MM.1S (cell line): ENCODE measurements around the gene CEBPZOS.

Experiments
- DNase-seq: peaks from one replicate; pipeline ENCODE4 v3.0.0-alpha.2; 2015
- H2AFZ ChIP-seq: fragments of 300-600 bp; sonication (generic); 2 replicates; pipeline ENCODE4 v1.6.0; 2016; ENCODE audit warnings: antibody characterized with exemption, low read length
- H3F3A ChIP-seq: fragments of 300-600 bp; sonication (generic); 2 replicates; pipeline ENCODE4 v1.6.1; 2016; ENCODE audit warnings: mild to moderate bottlenecking, antibody characterized with exemption, low read length, moderate library complexity, mixed read lengths; ENCODE audit not compliant: insufficient read depth
- H3K27ac ChIP-seq: fragments of 300-600 bp; sonication (generic); 2 replicates; pipeline ENCODE4 v1.5.1; 2016; ENCODE audit warnings: mild to moderate bottlenecking, low read length
- H3K27me3 ChIP-seq: fragments of 300-600 bp; sonication (generic); replicated peaks from 2 replicates; pipeline ENCODE4 v1.6.0; 2016; ENCODE audit warnings: low read length; ENCODE audit not compliant: insufficient read depth
- H3K36me3 ChIP-seq: fragments of 300-600 bp; sonication (generic); replicated peaks from 2 replicates; pipeline ENCODE4 v1.6.1; 2016; ENCODE audit warnings: mild to moderate bottlenecking, low read length, mixed read lengths; ENCODE audit not compliant: insufficient read depth
- H3K4me1 ChIP-seq: fragments of 300-600 bp; sonication (generic); 2 replicates; pipeline ENCODE4 v1.6.1; 2016; ENCODE audit warnings: low read length, mixed read lengths
- H3K4me2 ChIP-seq: fragments of 300-600 bp; sonication (generic); 2 replicates; pipeline ENCODE4 v1.6.0; 2016; ENCODE audit warnings: low read depth, low read length
- H3K4me3 ChIP-seq: fragments of 300-600 bp; sonication (generic); 2 replicates; pipeline ENCODE4 v1.5.1; 2016; ENCODE audit warnings: low read length, mixed read lengths
- H3K79me2 ChIP-seq: fragments of 300-600 bp; sonication (generic); 2 replicates; pipeline ENCODE4 v1.6.1; 2016; ENCODE audit warnings: mixed run types, low read length, mixed read lengths
- H3K9ac ChIP-seq: fragments of 300-600 bp; sonication (generic); 2 replicates; pipeline ENCODE4 v1.6.1; 2016; ENCODE audit warnings: low read length, mixed read lengths
- H3K9me2 ChIP-seq: fragments of 300-600 bp; sonication (generic); replicated peaks from 2 replicates; pipeline ENCODE4 v1.6.1; 2016; ENCODE audit warnings: mild to moderate bottlenecking, low read length, mixed read lengths; ENCODE audit not compliant: insufficient read depth
- H3K9me3 ChIP-seq: fragments of 300-600 bp; sonication (generic); replicated peaks from 2 replicates; pipeline ENCODE4 v1.6.1; 2016; ENCODE audit warnings: mild to moderate bottlenecking, low read length, mixed read lengths; ENCODE audit not compliant: insufficient read depth
- H4K20me1 ChIP-seq: fragments of 300-600 bp; sonication (generic); 2 replicates; pipeline ENCODE4 v1.6.1; 2016; ENCODE audit warnings: mild to moderate bottlenecking, low read length, moderate library complexity, mixed read lengths; ENCODE audit not compliant: insufficient read depth
- CTCF ChIP-seq: fragments of 300-600 bp; sonication (generic); IDR thresholded peaks from 2 replicates; pipeline ENCODE4 v1.5.1; 2016; ENCODE audit warnings: antibody characterized with exemption, low read length, mixed read lengths
- EZH2 ChIP-seq: fragments of 300-600 bp; sonication (generic); optimal IDR thresholded peaks from 2 replicates; pipeline ENCODE3; 2017; ENCODE audit warnings: low read depth, mild to moderate bottlenecking, antibody characterized with exemption, low read length, mixed read lengths
- EZH2phosphoT487 ChIP-seq: fragments of 300-600 bp; sonication (generic); IDR thresholded peaks from 2 replicates; pipeline ENCODE4 v1.6.1; 2018; ENCODE audit warnings: antibody characterized with exemption, low read length

Gene CEBPZOS

GRCh38 chr2:37196320-37197195 lies at the start of gene CEBPZOS:
CEBPZOS (plus strand) TSS chr2:37196496; CDS start chr2:37199705, 3,209 bp downstream.
- TF ChIP-seq EZH2phosphoT487 (no peak), CTCF (no peak), EZH2 (no peak)
- H3K9me2 ChIP-seq: no peaks in the 10 kb centered on the region
- H2AFZ ChIP-seq: peak within 1 kb of the TSS; percentile 71
- no peaks in the 10 kb centered on the region for H3K27me3 ChIP-seq
- H3K27ac ChIP-seq: peak within 1 kb of the TSS; percentile 49; the same call in 1 of the 2 replicates
- H3F3A ChIP-seq: no peaks in the 10 kb centered on the region
- H3K9ac ChIP-seq: peak within 1 kb of the TSS; percentile 69
- no peaks in the 10 kb centered on the region for H3K9me3 ChIP-seq
- no peaks in the 10 kb centered on the region for H4K20me1 ChIP-seq
- no peaks in the 10 kb centered on the region; the same call in 1 of the 2 replicates for H3K4me1 ChIP-seq
- peaks cover under 1% of the 10 kb centered on the region for H3K36me3 ChIP-seq
- peaks cover 48% of the 10 kb centered on the region for H3K79me2 ChIP-seq
- H3K4me2 ChIP-seq: peak within 1 kb of the TSS; percentile 78
- peak within 1 kb of the TSS; percentile 77 for H3K4me3 ChIP-seq
- DNase-seq: peak; percentile 84

DNA sequence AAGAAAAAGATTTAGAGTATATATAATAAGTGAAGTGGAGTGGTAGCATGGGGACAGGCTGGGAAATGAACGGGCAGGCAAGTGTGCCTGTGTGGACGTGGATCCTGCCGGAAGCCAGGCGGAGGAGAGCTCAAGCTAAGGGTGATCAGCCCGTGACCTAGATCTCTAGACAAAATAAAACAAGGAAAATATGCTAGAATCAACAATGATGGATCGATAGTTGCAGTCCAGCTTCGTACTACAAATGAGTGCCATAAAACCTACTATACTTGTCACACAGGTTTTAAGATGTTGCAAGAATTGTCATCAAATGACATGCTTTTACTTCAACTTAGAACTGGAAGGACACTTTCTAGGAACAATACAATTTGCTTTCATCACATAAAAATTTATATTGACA lies 48.0 kb upstream of the CEBPZOS start:
- Histone ChIP-seq H3K79me2 (peaks cover 46% of the 10 kb centered on the region), H3K27ac (no peak overlapping the region), H2AFZ (no peak overlapping the region), H3K9ac (no peak overlapping the region), H4K20me1 (no peaks in the 10 kb centered on the region), H3K9me2 (no peaks in the 10 kb centered on the region), H3K9me3 (no peaks in the 10 kb centered on the region), H3K27me3 (no peaks in the 10 kb centered on the region), H3K4me1 (no peaks in the 10 kb centered on the region), H3K4me2 (no peak overlapping the region), H3K36me3 (peaks cover 12% of the 10 kb centered on the region), H3K4me3 (no peak overlapping the region), H3F3A (no peaks in the 10 kb centered on the region)
- no peak for DNase-seq
- TF ChIP-seq EZH2 (no peak), EZH2phosphoT487 (no peak), CTCF (no peak)

GRCh38 chr2:37149626-37150322 lies 46.5 kb upstream of the CEBPZOS start:
- Histone ChIP-seq H3K9me3 (no peaks in the 10 kb centered on the region), H3K27ac (no peak overlapping the region), H3F3A (no peaks in the 10 kb centered on the region), H3K4me3 (no peak overlapping the region), H3K9me2 (no peaks in the 10 kb centered on the region), H3K9ac (no peak overlapping the region), H3K4me2 (no peak overlapping the region), H3K79me2 (peaks cover 58% of the 10 kb centered on the region), H3K36me3 (peaks cover 12% of the 10 kb centered on the region), H3K27me3 (no peaks in the 10 kb centered on the region), H3K4me1 (no peaks in the 10 kb centered on the region), H2AFZ (no peak overlapping the region), H4K20me1 (no peaks in the 10 kb centered on the region)
- no peak for TF ChIP-seq EZH2phosphoT487
- no peak for TF ChIP-seq CTCF
- no peak for TF ChIP-seq EZH2
- DNase-seq: no peak
